Parathyroid adenoma (tissue), 2 donors: ENCODE data around the gene LUC7L3.

Source experiments
- H2AFZ ChIP-seq: fragments of 300-600 bp; sonication (generic); one replicate; pipeline ENCODE4 v1.7.0; 2017; ENCODE audit warnings: antibody characterized with exemption, mild to moderate bottlenecking
- H3K27ac ChIP-seq: fragments of 300-600 bp; sonication (generic); one replicate; pipeline ENCODE4 v1.7.0; 2017
- H3K27me3 ChIP-seq: fragments of 300-600 bp; sonication (generic); one replicate; pipeline ENCODE4 v1.7.0; 2017; ENCODE audit warnings: low read length; ENCODE audit not compliant: control insufficient read depth, insufficient read depth
- H3K36me3 ChIP-seq: fragments of 300-600 bp; sonication (generic); one replicate; pipeline ENCODE4 v1.7.0; 2017; ENCODE audit warnings: low read length; ENCODE audit not compliant: control insufficient read depth, insufficient read depth
- H3K4me1 ChIP-seq: fragments of 300-600 bp; sonication (generic); one replicate; pipeline ENCODE4 v1.7.0; 2017; ENCODE audit warnings: control low read depth
- H3K4me2 ChIP-seq: fragments of 300-600 bp; sonication (generic); one replicate; pipeline ENCODE4 v1.7.0; 2017; ENCODE audit warnings: low read length
- H3K4me3 ChIP-seq: fragments of 300-600 bp; sonication (generic); one replicate; pipeline ENCODE4 v1.7.0; 2017; ENCODE audit warnings: low read depth, low read length
- H3K79me2 ChIP-seq: fragments of 300-600 bp; sonication (generic); one replicate; pipeline ENCODE4 v1.7.0; 2017; ENCODE audit warnings: control low read depth
- H3K9ac ChIP-seq: fragments of 300-600 bp; sonication (generic); one replicate; pipeline ENCODE4 v1.7.0; 2017; ENCODE audit warnings: mild to moderate bottlenecking
- H3K9me3 ChIP-seq: fragments of 300-600 bp; sonication (generic); one replicate; pipeline ENCODE4 v1.7.0; 2017; ENCODE audit warnings: low read length; ENCODE audit not compliant: control insufficient read depth
- CTCF ChIP-seq: fragments of 300-600 bp; sonication (generic); IDR thresholded peaks from one replicate; pipeline ENCODE4 v1.7.0; 2017; ENCODE audit warnings: antibody characterized with exemption, mild to moderate bottlenecking
- donor health status: primary hyperparathyroidism.

The LUC7L3 gene

GRCh38 chr17:50683434-50684287 is 35.7 kb upstream of the LUC7L3 start:
- H3K27me3 ChIP-seq: no peaks in the 10 kb centered on the region
- no peaks in the 10 kb centered on the region for H3K9me3 ChIP-seq
- H2AFZ ChIP-seq: peak overlapping the region; percentile 84
- H3K9ac ChIP-seq: no peak overlapping the region
- no peak overlapping the region for H3K4me3 ChIP-seq
- no peak overlapping the region for H3K4me2 ChIP-seq
- no peaks in the 10 kb centered on the region for H3K79me2 ChIP-seq
- H3K36me3 ChIP-seq: no peaks in the 10 kb centered on the region
- TF ChIP-seq CTCF: no peak
- H3K4me1 ChIP-seq: peaks cover 12% of the 10 kb centered on the region
- H3K27ac ChIP-seq: no peak overlapping the region

GRCh38 chr17:50684288-50684611 is 35.2 kb upstream of the LUC7L3 start:
- Histone ChIP-seq H3K9me3 (no peaks in the 10 kb centered on the region), H3K9ac (no peak overlapping the region), H3K27ac (peak overlapping the region; percentile 42), H3K4me3 (no peak overlapping the region), H3K4me2 (no peak overlapping the region), H3K79me2 (no peaks in the 10 kb centered on the region), H3K4me1 (peaks cover 12% of the 10 kb centered on the region), H3K36me3 (no peaks in the 10 kb centered on the region), H2AFZ (peak overlapping the region; percentile 84), H3K27me3 (no peaks in the 10 kb centered on the region)
- TF ChIP-seq CTCF: no peak

DNA sequence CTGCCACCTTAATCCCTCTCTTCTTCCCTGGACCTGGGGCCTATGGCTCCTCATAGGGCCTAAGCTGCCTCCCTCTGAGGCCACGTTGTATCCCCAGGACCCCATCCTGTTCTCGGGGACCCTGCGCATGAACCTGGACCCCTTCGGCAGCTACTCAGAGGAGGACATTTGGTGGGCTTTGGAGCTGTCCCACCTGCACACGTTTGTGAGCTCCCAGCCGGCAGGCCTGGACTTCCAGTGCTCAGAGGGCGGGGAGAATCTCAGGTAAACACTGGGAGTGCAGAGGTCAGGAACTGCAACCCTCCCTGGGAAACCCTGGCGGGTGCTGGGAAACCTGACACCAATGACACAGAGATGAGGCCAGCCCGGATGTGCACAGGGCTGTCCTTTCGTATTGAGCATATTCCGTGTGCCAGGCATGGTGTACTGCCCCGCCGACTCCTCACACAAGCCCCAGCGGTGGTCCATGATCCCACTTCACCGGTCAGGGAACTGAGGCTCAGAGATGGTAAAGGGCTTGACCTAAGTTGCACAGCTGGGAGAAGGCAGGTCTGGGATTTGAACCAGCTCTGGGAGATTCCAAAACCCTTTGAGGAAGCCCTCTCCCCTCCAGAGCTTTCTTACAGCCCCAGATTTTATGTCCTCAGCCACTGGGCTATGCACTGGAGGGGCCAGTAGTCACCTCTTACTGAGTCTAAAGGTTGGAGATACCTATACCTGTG is 34.6 kb upstream of the LUC7L3 start:
- H3K79me2 ChIP-seq: no peaks in the 10 kb centered on the region
- H3K4me2 ChIP-seq: no peak overlapping the region
- H2AFZ ChIP-seq: peak overlapping the region; percentile 84
- TF ChIP-seq CTCF: no peak
- H3K27ac ChIP-seq: peak overlapping the region; percentile 42
- H3K4me3 ChIP-seq: no peak overlapping the region
- no peak overlapping the region for H3K9ac ChIP-seq
- no peaks in the 10 kb centered on the region for H3K9me3 ChIP-seq
- peaks cover 12% of the 10 kb centered on the region for H3K4me1 ChIP-seq
- H3K36me3 ChIP-seq: no peaks in the 10 kb centered on the region
- no peaks in the 10 kb centered on the region for H3K27me3 ChIP-seq

GRCh38 chr17:50685334-50685665 is 34.1 kb upstream of the LUC7L3 start:
- Histone ChIP-seq H2AFZ (no peak overlapping the region), H3K4me2 (no peak overlapping the region), H3K79me2 (no peaks in the 10 kb centered on the region), H3K27ac (peak overlapping the region; percentile 42), H3K9me3 (no peaks in the 10 kb centered on the region), H3K36me3 (no peaks in the 10 kb centered on the region), H3K27me3 (no peaks in the 10 kb centered on the region), H3K9ac (no peak overlapping the region), H3K4me3 (no peak overlapping the region), H3K4me1 (peaks cover 12% of the 10 kb centered on the region)
- TF ChIP-seq CTCF: no peak
